Measurements from ENCODE around the gene SLC35F4. TPM values are rescaled to one million over a fixed set of nuclear protein-coding genes. Genes with fewer than 3 reads are reported as not detected.

SLC35F4 gene
- total and polyA plus RNA-seq, 10 of the 15 experiments (the other 5 are each of a cell fraction or from before 2014, with no cell fraction given), result 0.06 to 0.30 TPM; not detected in 8

- ChIA-PET RAD21 (ENCODE audit: unreplicated experiment) (no interaction called here), CTCF (no interaction called here), SMC1A (ENCODE audit: uncharacterized antibody, unreplicated experiment) (no interaction called here), POLR2A (no interaction called here)
- in situ Hi-C loops (cut with MboI), result no loop called here
- Histone ChIP-seq H3K9me3 (replicated peaks; ENCODE audit: control insufficient read depth, insufficient read depth, low read length) (no peaks in the 10 kb centered on the region), H3K9ac (ENCODE audit: control insufficient read depth, insufficient read depth, low read length) (no peak overlapping the region), H3K4me2 (ENCODE audit: control insufficient read depth, insufficient read depth) (no peak overlapping the region), H3K4me3 (no peak overlapping the region), H3K79me2 (ENCODE audit: control insufficient read depth, insufficient read depth, low read length) (no peaks in the 10 kb centered on the region), H3K36me3 (ENCODE audit: control insufficient read depth in 2 of 2, insufficient read depth in 2 of 2, low read length in 1 of 2) (no peaks in the 10 kb centered on the region), H3K4me1 (ENCODE audit: control insufficient read depth, insufficient read depth, low read length) (no peaks in the 10 kb centered on the region), H3K27ac (ENCODE audit: control insufficient read depth, insufficient read depth) (no peak overlapping the region), H3K27me3 (replicated peaks in 1 of 2; ENCODE audit: control insufficient read depth in 2 of 2, insufficient read depth in 2 of 2, low read length in 1 of 2) (no peaks in the 10 kb centered on the region; a peak in 1 of 4 replicates), H4K20me1 (ENCODE audit: control insufficient read depth, insufficient read depth) (no peaks in the 10 kb centered on the region), H2AFZ (ENCODE audit: control insufficient read depth, low read depth, low read length) (no peak overlapping the region)
- WGBS (ENCODE audit: insufficient coverage, insufficient replicate concordance, low lambda C conversion rate, missing lambda C conversion rate), result 25% methylated on average over 2 of the region's 2 CpGs
- BruUV-seq (replicated peaks), result no TSS peak
- DNase-seq (ENCODE audit: low read depth, low spot score) (no peak), ATAC-seq (no peak), FAIRE-seq (no peak)
- TF ChIP-seq BCLAF1 (IDR thresholded peaks at IDR 0.05) (no peak), TCF3 (IDR thresholded peaks at IDR 0.05; ENCODE audit: borderline replicate concordance, insufficient read depth, low read depth, low read length) (no peak), USF2 (IDR thresholded peaks at IDR 0.05; ENCODE audit: borderline replicate concordance, low read depth, low read length) (no peak)
- TF ChIP-seq, protein P1, sequence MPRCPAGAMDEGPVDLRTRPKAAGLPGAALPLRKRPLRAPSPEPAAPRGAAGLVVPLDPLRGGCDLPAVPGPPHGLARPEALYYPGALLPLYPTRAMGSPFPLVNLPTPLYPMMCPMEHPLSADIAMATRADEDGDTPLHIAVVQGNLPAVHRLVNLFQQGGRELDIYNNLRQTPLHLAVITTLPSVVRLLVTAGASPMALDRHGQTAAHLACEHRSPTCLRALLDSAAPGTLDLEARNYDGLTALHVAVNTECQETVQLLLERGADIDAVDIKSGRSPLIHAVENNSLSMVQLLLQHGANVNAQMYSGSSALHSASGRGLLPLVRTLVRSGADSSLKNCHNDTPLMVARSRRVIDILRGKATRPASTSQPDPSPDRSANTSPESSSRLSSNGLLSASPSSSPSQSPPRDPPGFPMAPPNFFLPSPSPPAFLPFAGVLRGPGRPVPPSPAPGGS (IDR thresholded peaks at IDR 0.05; ENCODE audit: borderline replicate concordance, insufficient read depth, low read depth, low read length, poor library complexity, severe bottlenecking), result no peak
- intact Hi-C loops (cut with micrococcal nuclease; ENCODE audit: unreplicated experiment), result no loop called here
Measured at GRCh38 chr14:57610631-57611030, 255.3 kb downstream of the SLC35F4 start.
